Amniotic stem cell (primary cell): ENCODE data around the gene AP4S1.
"Not testable (repeated sequence)": the region's sequence is repeated elsewhere in the genome, so short reads cannot be mapped to it uniquely, and the experiment has no call there.

Source experiments
- DNase-seq: peaks from one replicate; lab custom pipeline; 2025; lab: John Stamatoyannopoulos, UW

AP4S1 gene

GRCh38 chr14:31006703-31007102, 18.7 kb upstream of the AP4S1 start:
- DNase-seq = no peak

- no peak for DNase-seq
These were observed 15.4 kb upstream of the AP4S1 start for GRCh38 chr14:31009836-31010574.

GRCh38 chr14:31010935-31011334, 14.5 kb upstream of the AP4S1 start:
- no peak for DNase-seq

DNA sequence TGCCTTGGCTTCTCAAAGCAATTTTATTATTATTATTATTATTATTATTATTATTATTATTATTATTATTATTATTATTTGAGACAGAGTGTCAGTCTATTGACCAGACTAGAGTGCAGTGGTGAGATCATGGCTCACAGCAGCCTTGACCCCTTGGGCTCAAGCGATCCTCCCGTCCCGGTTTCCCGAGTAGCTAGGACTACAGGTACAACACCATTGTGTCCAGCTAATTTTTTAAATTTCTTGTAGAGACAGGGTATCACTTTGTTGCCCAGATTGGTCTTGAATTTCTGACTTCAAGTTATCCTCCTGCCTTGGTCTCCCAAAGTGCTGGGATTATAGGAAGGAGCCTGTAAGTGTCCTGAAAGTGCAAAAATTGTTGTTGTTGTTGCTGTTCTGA, 11.6 kb upstream of the AP4S1 start:
- DNase-seq = no peak

- DNase-seq = no peak
These were observed 7.3 kb upstream of the AP4S1 start for GRCh38 chr14:31018057-31018645.

- no peak for DNase-seq
These were observed 4.4 kb upstream of the AP4S1 start for GRCh38 chr14:31020834-31021575.

GRCh38 chr14:31021576-31021949, 3.9 kb upstream of the AP4S1 start:
- DNase-seq = no peak

DNA sequence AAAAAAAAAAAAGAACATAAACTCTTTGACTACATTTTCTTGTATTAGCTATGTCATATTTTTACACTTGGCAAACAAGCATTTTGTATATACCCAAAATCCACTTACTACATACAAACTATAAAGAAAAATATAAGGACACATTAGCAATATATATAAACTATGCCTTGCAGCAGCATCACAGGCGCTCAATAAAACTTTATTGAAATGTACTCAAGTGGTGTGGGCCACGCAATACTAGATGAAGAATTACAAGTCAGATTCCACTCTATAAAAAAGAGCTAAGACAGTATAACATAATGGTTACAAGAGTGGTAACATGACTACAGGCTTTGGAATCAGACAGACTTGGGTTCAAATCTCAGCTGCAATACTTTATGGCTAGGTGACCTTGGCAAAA, 3.1 kb upstream of the AP4S1 start:
- DNase-seq = no peak

DNA sequence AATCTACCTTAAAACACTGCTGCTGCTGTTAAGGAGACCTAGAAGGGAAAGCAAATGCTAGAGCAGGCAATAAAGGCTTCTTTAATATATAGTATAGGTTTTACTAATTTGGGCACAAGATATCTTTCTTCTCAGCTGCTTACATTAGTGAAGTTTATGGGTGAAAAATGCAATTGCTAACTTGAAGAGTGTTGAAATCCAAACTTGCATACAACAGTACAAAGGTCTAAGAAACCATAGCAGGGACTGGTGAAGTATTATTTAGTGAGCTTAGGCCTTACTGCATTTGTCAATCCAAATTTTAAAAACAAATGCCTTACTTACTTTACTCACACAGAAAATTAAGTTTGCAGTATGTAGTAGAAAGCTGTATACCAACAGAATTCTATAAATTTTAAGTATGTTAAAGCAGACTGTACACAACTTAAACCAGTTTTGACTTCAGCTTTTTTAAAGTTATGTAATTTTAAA, 1.4 kb upstream of the AP4S1 start:
- DNase-seq = no peak

GRCh38 chr14:31024577-31025366, 677 bp upstream of the AP4S1 start:
- DNase-seq = no peak

- DNase-seq = no peak
These were observed 614 bp downstream of the AP4S1 start, which contains the start of gene STRN3 for GRCh38 chr14:31026077-31026449. Gene STRN3 (minus strand): TSS chr14:31026379. CDS start chr14:31026185, 194 bp downstream.

GRCh38 chr14:31026450-31027235, 1.2 kb downstream of the AP4S1 start:
- peak; percentile 87 for DNase-seq

DNA sequence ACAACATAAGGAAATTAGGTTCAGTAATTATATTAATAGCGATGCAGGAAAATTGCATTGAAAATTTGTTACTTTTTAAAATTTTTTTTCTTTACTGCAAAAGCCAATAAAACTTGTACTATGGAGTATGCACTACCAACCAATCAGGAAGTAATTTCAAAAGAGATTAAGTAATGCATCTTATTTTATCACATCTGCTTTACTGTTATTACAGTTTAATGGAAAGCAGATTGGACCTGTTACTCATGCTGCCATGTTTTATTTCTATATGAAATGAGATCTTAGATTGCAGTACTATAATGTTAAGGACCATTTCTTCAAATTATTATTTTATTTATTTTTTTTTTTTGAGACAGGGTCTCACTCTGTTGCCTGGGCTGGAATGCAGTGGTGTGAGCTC, 2.4 kb downstream of the AP4S1 start:
- DNase-seq = no peak

DNA sequence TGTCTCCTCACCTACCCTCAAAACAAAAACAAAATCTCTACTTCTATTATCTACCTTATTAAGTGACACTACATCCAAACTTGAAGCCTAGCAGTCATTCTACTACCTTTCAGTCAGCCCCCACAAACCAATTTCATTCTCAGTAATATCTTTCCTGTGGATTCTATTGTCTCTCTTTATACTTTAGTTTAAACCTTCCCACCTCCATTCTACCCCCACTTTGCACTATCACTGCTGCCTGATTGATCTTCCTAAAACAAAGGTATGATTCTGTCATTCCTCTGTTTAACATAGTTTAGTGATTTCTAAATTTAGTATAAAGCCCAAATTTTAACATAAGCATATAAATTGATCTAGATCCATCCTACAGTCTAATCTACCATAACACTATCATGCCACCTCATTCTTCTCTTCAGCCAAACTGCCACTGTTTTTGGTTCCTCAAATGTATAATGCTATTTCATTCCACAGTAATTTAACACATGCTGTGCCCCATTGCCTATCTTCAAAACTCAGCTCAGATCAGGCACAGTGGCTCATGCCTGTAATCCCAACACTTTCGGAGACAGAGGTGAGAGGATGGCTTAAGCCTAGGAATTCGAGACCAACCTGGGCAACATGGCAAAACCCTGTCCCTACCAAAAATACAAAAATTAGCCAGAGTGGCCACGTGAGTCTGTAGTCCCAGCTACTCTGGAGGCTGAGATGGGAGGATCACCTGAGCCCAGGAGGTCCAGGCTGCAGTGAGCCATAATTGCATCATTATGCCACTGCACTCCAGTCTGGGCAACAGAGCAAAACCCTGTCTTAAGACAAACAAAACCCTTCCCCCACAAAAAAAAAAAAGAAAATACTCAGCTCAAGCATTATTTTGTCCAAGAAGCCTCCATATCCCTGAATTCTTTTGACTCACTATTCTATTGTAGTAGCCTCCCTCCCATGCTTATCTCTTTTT, 3.8 kb downstream of the AP4S1 start:
- DNase-seq = no peak

DNA sequence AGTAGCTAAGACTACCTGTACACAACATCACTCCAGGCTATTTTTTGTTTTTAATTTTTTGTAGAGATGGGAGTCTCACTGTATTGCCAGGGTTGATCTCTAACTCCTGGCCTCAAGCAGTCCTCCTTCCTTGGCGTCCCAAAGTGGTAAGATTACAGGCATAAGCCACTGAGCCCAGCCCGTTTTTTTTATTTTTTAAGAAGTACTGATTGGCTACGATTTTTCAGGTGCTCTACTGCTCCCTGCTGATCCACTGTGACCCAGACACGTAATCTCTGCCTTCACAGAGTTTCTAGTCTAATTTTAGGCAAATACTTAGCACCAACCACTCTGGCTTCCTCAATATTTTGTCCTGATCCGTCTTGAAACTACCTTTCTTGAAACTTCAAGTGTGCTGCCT, 5.0 kb downstream of the AP4S1 start:
- DNase-seq = no peak

DNA sequence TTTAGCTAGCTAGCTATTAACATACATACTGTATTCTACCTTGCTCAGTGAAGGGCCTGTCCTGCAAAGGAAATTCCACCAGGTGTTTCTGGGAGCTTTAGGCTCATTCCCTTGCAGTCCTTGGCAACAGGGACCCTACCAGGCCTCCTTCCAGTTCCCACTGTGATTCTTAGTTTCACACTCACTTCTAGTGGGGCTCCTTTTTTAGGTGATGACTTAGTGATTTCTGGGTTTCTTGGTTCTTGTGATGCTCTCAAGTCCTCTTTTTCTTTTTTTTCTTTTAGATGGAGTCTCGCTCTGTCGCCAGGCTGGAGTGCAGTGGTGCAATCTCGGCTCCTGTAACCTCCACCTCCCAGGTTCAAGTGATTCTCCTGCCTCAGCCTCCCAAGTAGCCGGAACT, 11.1 kb downstream of the AP4S1 start:
- no peak for DNase-seq

DNA sequence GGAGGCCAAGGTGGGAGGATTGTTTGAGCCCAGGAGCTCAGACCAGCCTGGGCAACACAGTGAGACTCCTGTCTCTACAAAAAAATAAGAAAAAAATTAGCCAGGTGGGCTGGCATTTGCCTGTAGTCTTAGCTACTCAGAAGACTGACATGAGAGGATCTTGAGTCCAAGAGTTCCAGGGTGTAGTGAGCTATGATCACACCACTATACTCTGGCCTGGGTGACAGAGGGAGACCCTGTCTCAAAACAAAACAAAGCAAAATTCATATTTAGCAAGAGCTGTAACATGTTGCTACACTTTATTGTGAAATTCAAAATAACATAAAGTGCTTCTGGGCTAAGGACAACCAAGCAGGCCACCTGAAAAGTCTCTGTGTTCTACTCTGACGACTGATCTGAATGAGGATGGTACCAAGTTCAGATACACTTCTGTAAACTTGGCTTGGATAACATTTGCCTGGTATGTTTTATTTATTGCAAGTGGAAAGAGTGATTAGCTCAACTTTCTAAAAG, 12.3 kb downstream of the AP4S1 start:
- DNase-seq = no peak

- DNase-seq = no peak
These were observed 13.2 kb downstream of the AP4S1 start for GRCh38 chr14:31038521-31039166.

- DNase-seq = no peak
These were observed 16.9 kb downstream of the AP4S1 start for GRCh38 chr14:31042300-31042699.

DNA sequence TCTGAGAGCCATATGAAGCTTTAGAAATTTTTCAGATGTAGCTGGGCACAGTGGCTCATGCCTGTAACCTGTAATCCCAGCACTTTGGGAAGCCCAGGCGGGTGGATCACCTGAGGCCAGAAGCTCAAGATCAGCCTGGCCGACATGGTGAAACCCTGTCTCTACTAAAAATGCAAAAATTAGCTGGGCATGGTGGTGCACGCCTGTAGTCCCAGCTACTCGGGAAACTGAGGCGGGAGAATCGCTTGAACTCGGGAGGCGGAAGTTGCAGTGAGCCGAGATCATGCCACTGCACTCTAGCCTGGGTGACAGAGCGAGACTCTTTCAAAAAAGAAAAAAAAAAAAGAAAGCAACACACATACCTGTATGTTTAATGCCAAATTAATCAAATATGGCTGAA, 17.4 kb downstream of the AP4S1 start:
- DNase-seq = not testable (repeated sequence)
